ENCODE data around the gene TNFRSF13B. TPM values are rescaled to one million over a fixed set of nuclear protein-coding genes. Genes with fewer than 3 reads are reported as not detected.

The TNFRSF13B gene
- polyA plus RNA-seq, 1 donor (not counting 4 experiments of a cell fraction or from before 2014, with no cell fraction given), result not detected

DNA sequence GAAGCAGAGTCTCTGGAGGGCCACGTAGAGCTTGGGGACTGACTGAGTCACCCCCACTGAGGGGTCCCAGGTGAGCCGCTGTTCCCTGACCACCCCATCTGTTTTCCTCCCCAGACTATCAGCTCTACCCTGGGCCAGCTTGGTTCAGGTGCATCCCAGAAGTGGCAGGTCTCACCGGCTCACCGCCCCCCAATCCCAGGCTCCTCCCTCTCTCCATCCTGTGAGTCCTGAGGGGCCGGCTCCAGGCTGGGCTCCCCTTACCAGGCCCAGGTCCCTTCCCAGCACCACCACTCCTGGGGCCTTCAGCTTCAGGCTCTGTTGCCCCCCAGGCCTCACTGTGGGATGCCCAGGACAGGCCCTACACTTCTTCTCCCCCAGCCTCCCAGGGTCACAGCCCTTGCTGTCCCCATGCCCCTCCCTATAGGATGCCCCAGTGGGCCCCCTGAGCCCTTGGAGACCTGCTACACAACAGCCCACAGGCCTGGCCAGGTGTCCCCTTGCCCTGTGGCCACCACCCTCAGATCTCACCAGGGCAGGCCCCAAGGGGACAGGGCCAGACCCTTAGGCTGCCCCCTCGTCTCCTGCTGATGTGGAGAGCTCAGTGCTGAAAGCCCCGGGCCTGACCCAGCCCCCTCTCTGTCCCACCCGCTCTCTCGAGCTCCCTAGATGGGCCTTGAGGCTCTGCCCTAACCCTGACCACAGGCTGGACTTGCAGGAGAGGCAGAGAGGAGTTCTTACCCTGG, 40.4 kb downstream of the TNFRSF13B start:
- Histone ChIP-seq H3K9me1 (ENCODE audit: control insufficient read depth, extremely low read depth, insufficient read depth, low read length) (no peaks in the 10 kb centered on the region), H3K27ac (ENCODE audit: control insufficient read depth, insufficient read depth, low read length) (no peak overlapping the region), H4K20me1 (ENCODE audit: control insufficient read depth, extremely low read depth, insufficient read depth, low read length) (no peaks in the 10 kb centered on the region), H2AFZ (ENCODE audit: control insufficient read depth, low read length) (no peak overlapping the region), H3K9ac (ENCODE audit: control insufficient read depth, extremely low read depth, insufficient read depth, low read length) (no peak overlapping the region), H3K36me3 (ENCODE audit: control insufficient read depth in 2 of 2, extremely low read depth in 1 of 2, insufficient read depth in 2 of 2, low read length in 2 of 2) (no peaks in the 10 kb centered on the region), H3K4me3 (ENCODE audit: control insufficient read depth in 2 of 3, extremely low read depth in 1 of 3, insufficient read depth in 2 of 3, low read depth in 1 of 3, low read length in 3 of 3) (no peak overlapping the region), H3K27me3 (ENCODE audit: control insufficient read depth, extremely low read depth, insufficient read depth, low read length) (peaks cover 15% of the 10 kb centered on the region), H3K79me2 (ENCODE audit: control insufficient read depth, insufficient read depth, low read length) (no peaks in the 10 kb centered on the region), H3K4me2 (ENCODE audit: control insufficient read depth, extremely low read depth, insufficient read depth, low read depth, low read length) (no peak overlapping the region), H3K9me3 (ENCODE audit: control insufficient read depth, low read depth, low read length) (no peaks in the 10 kb centered on the region), H3K4me1 (ENCODE audit: control insufficient read depth, extremely low read depth, insufficient read depth, low read length) (no peaks in the 10 kb centered on the region)
- DNase-seq (ENCODE audit: low read depth, low spot score) (no peak), FAIRE-seq (no peak)
- dilution Hi-C loops (cut with MboI; ENCODE audit: extremely low pct_ligation_motif_present, low sequenced_read_pairs), result no loop called here
- TF ChIP-seq, protein P1, sequence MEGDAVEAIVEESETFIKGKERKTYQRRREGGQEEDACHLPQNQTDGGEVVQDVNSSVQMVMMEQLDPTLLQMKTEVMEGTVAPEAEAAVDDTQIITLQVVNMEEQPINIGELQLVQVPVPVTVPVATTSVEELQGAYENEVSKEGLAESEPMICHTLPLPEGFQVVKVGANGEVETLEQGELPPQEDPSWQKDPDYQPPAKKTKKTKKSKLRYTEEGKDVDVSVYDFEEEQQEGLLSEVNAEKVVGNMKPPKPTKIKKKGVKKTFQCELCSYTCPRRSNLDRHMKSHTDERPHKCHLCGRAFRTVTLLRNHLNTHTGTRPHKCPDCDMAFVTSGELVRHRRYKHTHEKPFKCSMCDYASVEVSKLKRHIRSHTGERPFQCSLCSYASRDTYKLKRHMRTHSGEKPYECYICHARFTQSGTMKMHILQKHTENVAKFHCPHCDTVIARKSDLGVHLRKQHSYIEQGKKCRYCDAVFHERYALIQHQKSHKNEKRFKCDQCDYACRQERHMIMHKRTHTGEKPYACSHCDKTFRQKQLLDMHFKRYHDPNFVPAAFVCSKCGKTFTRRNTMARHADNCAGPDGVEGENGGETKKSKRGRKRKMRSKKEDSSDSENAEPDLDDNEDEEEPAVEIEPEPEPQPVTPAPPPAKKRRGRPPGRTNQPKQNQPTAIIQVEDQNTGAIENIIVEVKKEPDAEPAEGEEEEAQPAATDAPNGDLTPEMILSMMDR (optimal IDR thresholded peaks at IDR 0.05 in 1 of 3, IDR thresholded peaks at IDR 0.05 in 1 of 3, conservative IDR thresholded peaks at IDR 0.05 in 1 of 3; ENCODE audit: extremely low read depth in 1 of 3, insufficient read depth in 2 of 3, low read length in 3 of 3), result no peak
- TF ChIP-seq EZH2 (IDR thresholded peaks at IDR 0.05; ENCODE audit: low read length), result no peak

DNA sequence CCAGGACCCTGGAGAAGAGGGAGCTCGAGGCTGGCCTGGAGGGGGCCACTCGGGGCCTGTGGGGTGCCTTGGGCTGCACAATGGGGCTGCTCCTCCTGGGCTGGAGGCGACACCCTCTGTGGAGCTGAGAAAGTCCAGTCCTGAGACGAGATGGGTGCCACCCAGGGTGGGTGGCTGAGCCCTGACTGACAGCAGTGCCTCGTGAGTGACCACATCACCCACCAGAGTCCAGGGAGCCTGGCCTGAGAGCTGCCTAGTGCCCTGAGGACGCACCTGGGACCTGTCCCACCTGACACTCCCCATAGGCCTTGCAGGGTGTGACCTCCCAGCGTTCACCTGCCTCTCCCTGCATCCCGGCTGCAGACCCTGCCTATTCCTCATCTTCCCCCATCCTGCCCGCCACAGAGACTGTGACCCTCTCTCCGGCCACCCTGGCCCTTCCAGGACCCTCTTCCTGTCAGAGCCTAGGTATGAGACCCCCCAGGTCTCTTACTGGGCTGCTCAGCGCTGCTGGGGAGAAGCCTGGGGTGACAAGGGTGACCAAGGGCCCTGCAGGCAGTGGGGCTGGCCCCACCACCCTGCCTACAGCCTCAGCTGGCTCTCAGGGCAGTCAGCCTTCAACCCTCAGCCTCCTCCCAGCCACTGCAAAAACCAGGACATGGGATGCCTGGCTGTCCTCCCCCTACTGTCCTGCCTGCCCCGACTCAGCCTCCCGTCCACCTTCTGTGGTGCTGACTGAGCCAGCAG, 41.2 kb downstream of the TNFRSF13B start:
- no peak overlapping the region for H3K9ac ChIP-seq (ENCODE audit: control insufficient read depth, extremely low read depth, insufficient read depth, low read length)
- no peak overlapping the region for H3K4me2 ChIP-seq (ENCODE audit: control insufficient read depth, extremely low read depth, insufficient read depth, low read depth, low read length)
- H3K27me3 ChIP-seq (ENCODE audit: control insufficient read depth, extremely low read depth, insufficient read depth, low read length), result peaks cover 15% of the 10 kb centered on the region
- H3K4me3 ChIP-seq (ENCODE audit: control insufficient read depth in 2 of 3, extremely low read depth in 1 of 3, insufficient read depth in 2 of 3, low read depth in 1 of 3, low read length in 3 of 3), result no peak overlapping the region
- no peaks in the 10 kb centered on the region for H3K9me1 ChIP-seq (ENCODE audit: control insufficient read depth, extremely low read depth, insufficient read depth, low read length)
- no peaks in the 10 kb centered on the region for H3K79me2 ChIP-seq (ENCODE audit: control insufficient read depth, insufficient read depth, low read length)
- H3K27ac ChIP-seq (ENCODE audit: control insufficient read depth, insufficient read depth, low read length), result no peak overlapping the region
- TF ChIP-seq, protein P1 (optimal IDR thresholded peaks at IDR 0.05 in 1 of 3, IDR thresholded peaks at IDR 0.05 in 1 of 3, conservative IDR thresholded peaks at IDR 0.05 in 1 of 3; ENCODE audit: extremely low read depth in 1 of 3, insufficient read depth in 2 of 3, low read length in 3 of 3), result no peak
- no peak for TF ChIP-seq EZH2 (IDR thresholded peaks at IDR 0.05; ENCODE audit: low read length)
- no peaks in the 10 kb centered on the region for H3K9me3 ChIP-seq (ENCODE audit: control insufficient read depth, low read depth, low read length)
- no peak for FAIRE-seq
- dilution Hi-C loops (cut with MboI; ENCODE audit: extremely low pct_ligation_motif_present, low sequenced_read_pairs), result no loop called here
- H3K4me1 ChIP-seq (ENCODE audit: control insufficient read depth, extremely low read depth, insufficient read depth, low read length), result no peaks in the 10 kb centered on the region
- no peaks in the 10 kb centered on the region for H3K36me3 ChIP-seq (ENCODE audit: control insufficient read depth in 2 of 2, extremely low read depth in 1 of 2, insufficient read depth in 2 of 2, low read length in 2 of 2)
- no peak for DNase-seq (ENCODE audit: low read depth, low spot score)
- no peaks in the 10 kb centered on the region for H4K20me1 ChIP-seq (ENCODE audit: control insufficient read depth, extremely low read depth, insufficient read depth, low read length)
- no peak overlapping the region for H2AFZ ChIP-seq (ENCODE audit: control insufficient read depth, low read length)
